NCI-H1092 treated with DMSO at 0.1 percent for 48 hours (cell line): Measurements from ENCODE around the gene POU6F1.

Experiments
- DNase-seq: peaks from one replicate; lab custom pipeline; 2025; lab: John Stamatoyannopoulos, UW

POU6F1 gene

GRCh38 chr12:51198568-51199365 is 19.1 kb downstream of the POU6F1 start:
- DNase-seq: no peak

- no peak for DNase-seq
Observed at GRCh38 chr12:51197736-51198567, 19.9 kb downstream of the POU6F1 start.

- DNase-seq: no peak
Observed at GRCh38 chr12:51196547-51196946, 21.3 kb downstream of the POU6F1 start.

- no peak for DNase-seq
Observed at GRCh38 chr12:51195841-51196240, 22.0 kb downstream of the POU6F1 start.

- DNase-seq: no peak
Observed at GRCh38 chr12:51192284-51192671, 25.6 kb downstream of the POU6F1 start.

GRCh38 chr12:51191516-51192283 is 26.2 kb downstream of the POU6F1 start:
- no peak for DNase-seq

- DNase-seq: no peak
Observed at GRCh38 chr12:51190820-51191219, 27.0 kb downstream of the POU6F1 start.

GRCh38 chr12:51189790-51190355 is 28.0 kb downstream of the POU6F1 start:
- no peak for DNase-seq

- DNase-seq: no peak
Observed at GRCh38 chr12:51188359-51189051, 29.4 kb downstream of the POU6F1 start.

- no peak for DNase-seq
Observed at GRCh38 chr12:51187370-51187987, 30.4 kb downstream of the POU6F1 start.

- no peak for DNase-seq
Observed at GRCh38 chr12:51186465-51187085, 31.3 kb downstream of the POU6F1 start.

- DNase-seq: no peak
Observed at GRCh38 chr12:51185171-51185717, 32.6 kb downstream of the POU6F1 start.

- DNase-seq: peak; percentile 71
Observed at GRCh38 chr12:51183816-51184215, 34.0 kb downstream of the POU6F1 start.

GRCh38 chr12:51183349-51183748 is 34.5 kb downstream of the POU6F1 start:
- no peak for DNase-seq

- DNase-seq: no peak
Observed at GRCh38 chr12:51181558-51181957, 36.3 kb downstream of the POU6F1 start.

- no peak for DNase-seq
Observed at GRCh38 chr12:51177897-51178296, 40.0 kb downstream of the POU6F1 start.

- no peak for DNase-seq
Observed at GRCh38 chr12:51174501-51174900, 43.4 kb downstream of the POU6F1 start.

- DNase-seq: peak; percentile 91
Observed at GRCh38 chr12:51172515-51173431, 45.1 kb downstream of the POU6F1 start, which contains the start of gene TFCP2. TFCP2 (minus strand) TSS chr12:51173135; CDS start chr12:51172422, 713 bp downstream.
